ENCODE measurements around the gene TBC1D20.
"Not testable (repeated sequence)": the region's sequence is repeated elsewhere in the genome, so short reads cannot be mapped to it uniquely, and the experiment has no call there.

TBC1D20 gene

GRCh38 chr20:400454-401275 lies 61.7 kb downstream of the TBC1D20 start:
- DNase-seq (ENCODE audit: low read depth), result no peak

GRCh38 chr20:400128-400453 lies 62.2 kb downstream of the TBC1D20 start:
- H3K4me3 ChIP-seq (ENCODE audit: low read depth, low read length), result no peak overlapping the region
- no peak for TF ChIP-seq CTCF (conservative IDR thresholded peaks at IDR 0.05; ENCODE audit: low read depth, low read length)

More at GRCh38 chr20:400454-401275, 61.7 kb downstream of the TBC1D20 start:
- no peak overlapping the region for H3K4me3 ChIP-seq (ENCODE audit: low read depth, low read length)
- TF ChIP-seq CTCF (conservative IDR thresholded peaks at IDR 0.05; ENCODE audit: low read depth, low read length), result no peak

GRCh38 chr20:399182-399707 lies 63.1 kb downstream of the TBC1D20 start:
- no peak for DNase-seq (ENCODE audit: low read depth)
- no peak overlapping the region for H3K4me3 ChIP-seq (ENCODE audit: low read depth, low read length)
- TF ChIP-seq CTCF (conservative IDR thresholded peaks at IDR 0.05; ENCODE audit: low read depth, low read length), result no peak

More at GRCh38 chr20:400128-400453, 62.2 kb downstream of the TBC1D20 start:
- DNase-seq (ENCODE audit: low read depth), result no peak

- no peak for DNase-seq (ENCODE audit: low read depth)
- TF ChIP-seq CTCF (conservative IDR thresholded peaks at IDR 0.05; ENCODE audit: low read depth, low read length), result no peak
- H3K4me3 ChIP-seq (ENCODE audit: low read depth, low read length), result no peak overlapping the region
Measured at GRCh38 chr20:397432-398237, 64.7 kb downstream of the TBC1D20 start.

GRCh38 chr20:396619-397431 lies 65.5 kb downstream of the TBC1D20 start:
- TF ChIP-seq CTCF (conservative IDR thresholded peaks at IDR 0.05; ENCODE audit: low read depth, low read length), result no peak
- H3K4me3 ChIP-seq (ENCODE audit: low read depth, low read length), result no peak overlapping the region
- no peak for DNase-seq (ENCODE audit: low read depth)

- DNase-seq (ENCODE audit: low read depth), result no peak
- no peak for TF ChIP-seq CTCF (conservative IDR thresholded peaks at IDR 0.05; ENCODE audit: low read depth, low read length)
- no peak overlapping the region for H3K4me3 ChIP-seq (ENCODE audit: low read depth, low read length)
Measured at GRCh38 chr20:396252-396618, 66.1 kb downstream of the TBC1D20 start.

GRCh38 chr20:393296-393695 lies 69.0 kb downstream of the TBC1D20 start:
- not testable (repeated sequence) for DNase-seq (ENCODE audit: low read depth); H3K4me3 ChIP-seq (ENCODE audit: low read depth, low read length)

Data from choroid plexus epithelial cell (primary cell).